Head of caudate nucleus (tissue), 42 donors: ENCODE data around the gene NGEF.

ENCODE experiments used
- DNase-seq, 42 donors: peaks; one replicate each; pipeline versions ENCODE4 v3.0.0 to v3.0.0-alpha.2; 2020 to 2021; ENCODE audit warnings: mixed read lengths in 7 of 42
- intact Hi-C: fragments of 100-400 bp; cut with DNase I; formaldehyde crosslinking; loops from one replicate; pipeline ENCODE4 v1.15.0; 2022

NGEF gene

DNA sequence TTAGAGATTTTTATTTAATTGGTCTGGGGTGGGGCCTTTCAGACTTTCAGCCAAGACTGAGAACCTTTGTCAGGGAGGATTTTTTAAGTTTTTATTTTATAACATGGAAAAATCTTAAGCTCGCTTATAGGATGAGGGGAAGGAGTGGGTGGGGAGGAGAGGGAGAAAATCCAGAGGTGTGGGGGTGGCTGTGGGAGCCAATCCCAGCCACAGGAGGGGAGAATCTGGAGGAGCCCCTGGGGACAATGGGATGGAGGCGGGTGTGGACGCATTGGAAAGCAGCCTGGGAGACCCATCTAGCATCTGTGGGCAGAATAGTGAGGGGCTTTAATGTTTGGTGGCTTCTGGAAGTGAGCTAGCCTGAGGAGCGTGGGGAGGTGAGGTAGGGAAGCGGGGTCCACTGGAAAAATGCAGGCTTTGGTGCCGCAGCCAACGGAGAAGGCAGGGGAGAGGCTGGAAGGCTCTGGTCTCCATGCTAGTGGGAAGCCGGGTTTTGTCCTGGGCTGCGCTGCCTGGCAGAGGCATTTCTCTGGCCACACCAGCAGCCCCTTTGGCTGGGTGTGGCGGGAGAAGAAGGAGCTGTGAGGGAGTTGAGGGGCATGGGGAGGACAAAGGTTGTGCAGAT, 35.6 kb upstream of the NGEF start:
- DNase-seq: peak in 7 of 42 donors; percentile 24 to 52 (median 42)
- intact Hi-C loops: no loop called here

- intact Hi-C loops: no loop called here
- DNase-seq: peak in 17 of 42 donors; percentile 24 to 76 (median 44)
These were observed 34.6 kb upstream of the NGEF start for GRCh38 chr2:233047667-233048066.

DNA sequence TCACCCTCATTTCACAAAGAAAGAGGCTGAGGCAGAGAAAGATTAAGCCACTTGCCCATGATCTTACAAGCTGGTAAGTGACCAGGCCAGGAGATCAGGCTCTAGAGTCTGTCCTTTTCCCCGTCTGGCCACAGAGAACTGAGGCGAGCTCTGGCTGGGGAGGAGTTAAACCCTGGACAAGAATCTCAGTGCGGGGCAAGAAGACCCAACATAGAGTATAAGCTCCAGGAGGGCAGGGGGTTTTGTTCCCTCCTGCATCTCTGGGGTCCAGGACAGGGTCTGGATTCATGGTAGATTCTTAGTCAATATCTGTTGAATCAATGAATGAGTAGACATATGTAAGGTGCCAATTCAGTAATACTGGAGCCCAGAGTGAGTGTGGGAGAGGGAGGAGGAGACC, 34.1 kb upstream of the NGEF start:
- peak in 1 of 42 donors; percentile 7 for DNase-seq
- intact Hi-C loops: no loop called here

DNA sequence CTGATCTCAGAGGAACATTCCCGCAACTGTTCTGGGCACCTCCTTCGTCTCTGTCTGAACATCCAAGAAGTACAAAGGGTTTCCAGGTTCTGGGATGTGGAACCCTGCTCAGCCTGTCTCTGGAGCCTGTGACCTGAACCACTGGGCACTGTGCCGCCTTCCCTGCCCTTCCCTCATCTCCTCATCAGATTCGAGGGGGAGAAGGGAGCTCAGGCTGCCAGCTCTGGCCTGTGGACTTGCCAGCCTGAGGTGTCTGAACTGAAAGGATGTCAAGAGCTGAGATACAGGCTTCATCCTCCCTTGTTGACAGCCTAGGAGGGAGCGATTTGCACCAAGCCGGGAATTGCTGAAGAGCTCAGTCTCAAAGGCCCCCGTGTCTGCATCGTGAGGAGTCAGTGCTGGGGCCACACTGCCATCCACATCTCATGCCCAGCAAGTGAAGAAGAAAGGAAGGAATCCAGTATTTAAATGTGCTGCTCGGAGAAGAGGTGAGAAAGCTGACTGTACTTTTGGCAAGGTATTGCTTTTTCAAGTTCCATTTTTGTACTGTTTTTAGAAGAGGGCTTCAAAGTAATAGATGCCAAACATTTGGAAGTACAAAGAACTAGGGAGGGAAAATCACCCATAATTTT, 32.0 kb upstream of the NGEF start:
- DNase-seq: no peak
- intact Hi-C loops: no loop called here

DNA sequence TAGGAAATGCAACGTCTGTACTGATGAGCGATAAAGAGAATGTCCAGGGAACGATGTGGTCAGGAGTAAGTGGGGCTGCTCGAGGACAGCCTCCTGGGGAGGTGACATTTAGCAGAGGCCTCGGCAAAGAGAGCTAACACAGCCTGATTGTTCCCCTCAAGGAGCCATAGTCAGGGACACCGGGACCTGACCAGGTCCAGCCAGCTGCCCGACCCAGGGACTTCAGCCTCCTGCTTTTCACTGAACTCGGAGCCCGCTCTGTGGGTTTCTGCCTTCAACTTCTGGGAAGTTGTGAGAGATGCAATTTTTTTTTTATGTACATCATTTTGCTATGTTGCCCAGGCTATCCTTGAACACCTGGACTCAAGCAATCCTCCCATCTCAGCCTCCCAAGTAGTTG, 29.5 kb upstream of the NGEF start:
- peak in 1 of 42 donors; percentile 6 for DNase-seq

DNA sequence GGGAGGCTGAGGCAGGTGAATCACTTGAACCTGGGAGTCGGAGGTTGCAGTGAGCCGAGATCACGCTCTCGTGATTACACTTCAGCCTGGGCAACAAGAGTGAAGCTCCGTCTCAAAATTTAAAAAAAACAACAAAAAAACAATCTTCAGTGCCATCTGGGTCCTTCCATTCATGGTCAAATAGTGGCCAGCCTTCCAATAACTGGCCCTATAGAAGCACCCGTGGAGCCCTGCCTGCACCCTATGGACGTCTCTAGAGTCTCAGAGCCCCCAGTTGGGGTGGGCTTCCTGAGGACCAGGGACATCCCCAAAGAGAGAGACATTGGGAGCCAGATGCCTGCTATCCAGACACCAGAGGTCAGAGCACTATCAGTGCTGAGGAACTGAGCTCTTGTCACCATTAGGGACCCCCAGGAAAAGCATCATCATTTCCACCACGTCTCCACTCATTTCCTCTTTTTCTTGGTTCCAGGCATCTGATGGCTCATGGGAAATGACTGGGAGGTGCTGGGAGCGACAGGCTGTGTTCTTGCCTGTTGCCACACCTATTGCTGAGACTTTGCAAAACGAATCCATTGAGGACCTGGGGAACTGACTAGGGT, 28.8 kb upstream of the NGEF start:
- intact Hi-C loops: no loop called here
- DNase-seq: peak in 1 of 42 donors; percentile 29

More for the DNA sequence above, 29.5 kb upstream of the NGEF start:
- intact Hi-C loops: no loop called here

DNA sequence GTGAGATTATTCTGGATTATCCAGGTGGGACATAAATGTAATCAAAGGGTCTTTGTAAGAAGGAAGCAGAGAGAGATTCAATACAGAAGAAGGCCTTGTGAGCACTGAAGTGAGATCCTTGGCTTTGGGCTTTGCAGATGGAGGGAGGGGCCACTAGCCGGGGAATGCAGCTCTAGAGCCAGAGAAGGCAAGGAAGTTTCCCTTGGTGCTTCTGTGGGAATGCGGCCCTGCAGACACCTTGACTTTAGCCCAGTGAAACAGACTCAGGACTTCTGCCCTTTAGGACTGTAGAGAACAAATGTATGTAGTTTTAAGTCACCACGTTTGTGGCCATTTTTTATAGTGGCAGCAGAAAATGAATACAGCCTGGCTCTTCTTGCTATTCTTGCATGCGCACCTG, 27.5 kb upstream of the NGEF start:
- DNase-seq: peak in 1 of 42 donors; percentile 12
- intact Hi-C loops: no loop called here

DNA sequence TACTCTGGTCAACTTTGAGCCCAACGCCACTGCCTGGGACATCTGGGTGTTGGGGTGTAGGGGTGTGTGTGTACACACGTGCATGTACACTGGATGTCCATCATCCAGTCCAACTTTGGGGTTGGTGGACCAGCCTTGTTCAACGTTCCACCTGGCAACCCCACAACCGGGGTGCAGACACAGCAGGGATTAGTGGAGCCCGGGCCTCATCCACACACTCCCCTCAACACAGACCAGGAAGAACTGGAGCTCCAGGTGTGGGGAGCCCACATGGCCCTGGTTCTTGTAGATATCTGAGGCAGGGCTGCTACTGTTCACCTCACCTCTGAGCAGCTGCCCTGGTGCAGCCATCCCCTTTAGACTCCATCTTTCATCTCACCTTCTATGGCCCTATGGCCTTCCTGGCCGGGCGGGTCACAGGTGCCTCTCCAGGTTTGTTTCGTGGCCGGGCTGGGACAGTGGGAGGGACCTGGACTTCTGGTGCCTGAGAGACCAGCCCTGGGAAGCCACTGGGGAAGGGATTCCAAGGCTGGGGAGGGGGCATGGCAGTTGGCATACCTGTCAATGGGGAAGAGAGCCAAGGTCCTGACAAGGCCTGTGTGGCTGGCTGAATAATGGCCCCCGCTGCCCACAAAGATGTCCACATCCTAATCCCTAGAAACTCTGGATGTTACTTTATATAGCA, 26.9 kb upstream of the NGEF start:
- intact Hi-C loops: no loop called here
- peak in 2 of 42 donors; percentile 19 to 24 for DNase-seq

- intact Hi-C loops: no loop called here
- DNase-seq: no peak
These were observed 26.3 kb upstream of the NGEF start for GRCh38 chr2:233039212-233039845.

GRCh38 chr2:233037078-233037477, 24.0 kb upstream of the NGEF start:
- DNase-seq: no peak
- intact Hi-C loops: no loop called here

DNA sequence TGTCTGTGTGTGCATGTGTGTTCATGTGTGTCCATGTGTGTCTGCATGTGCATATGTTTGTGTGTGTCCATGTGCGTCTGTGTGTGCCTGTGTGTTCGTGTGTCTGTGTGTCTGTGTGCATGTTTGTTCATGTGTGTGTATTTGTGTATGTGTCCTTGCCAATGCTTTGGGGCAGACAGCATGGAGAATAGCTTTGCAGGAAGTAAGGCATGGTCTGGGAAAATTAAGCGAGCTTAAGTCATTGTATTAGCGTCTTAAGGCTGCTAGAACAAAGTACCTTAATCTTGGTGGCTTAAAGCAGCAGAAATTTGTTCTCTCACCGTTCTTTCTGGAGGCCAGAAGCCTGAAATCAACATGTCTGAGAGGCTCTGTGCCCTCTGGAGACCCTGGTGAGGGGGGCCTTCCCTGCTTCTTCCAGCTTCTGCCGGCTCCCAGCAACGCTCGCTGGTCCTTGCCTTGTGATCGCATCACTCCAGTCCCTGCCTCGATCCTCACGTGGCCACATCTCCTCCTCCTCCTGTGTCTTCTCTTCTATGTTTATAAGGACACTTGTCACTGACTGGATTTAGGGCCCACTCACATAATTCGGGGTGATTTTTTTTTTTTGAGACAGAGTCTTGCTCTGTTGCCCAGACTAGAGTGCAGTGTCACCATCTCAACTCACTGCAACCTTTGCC, 23.2 kb upstream of the NGEF start:
- intact Hi-C loops: no loop called here
- DNase-seq: no peak

- intact Hi-C loops: no loop called here
- DNase-seq: no peak
These were observed 22.5 kb upstream of the NGEF start for GRCh38 chr2:233035426-233036161.

DNA sequence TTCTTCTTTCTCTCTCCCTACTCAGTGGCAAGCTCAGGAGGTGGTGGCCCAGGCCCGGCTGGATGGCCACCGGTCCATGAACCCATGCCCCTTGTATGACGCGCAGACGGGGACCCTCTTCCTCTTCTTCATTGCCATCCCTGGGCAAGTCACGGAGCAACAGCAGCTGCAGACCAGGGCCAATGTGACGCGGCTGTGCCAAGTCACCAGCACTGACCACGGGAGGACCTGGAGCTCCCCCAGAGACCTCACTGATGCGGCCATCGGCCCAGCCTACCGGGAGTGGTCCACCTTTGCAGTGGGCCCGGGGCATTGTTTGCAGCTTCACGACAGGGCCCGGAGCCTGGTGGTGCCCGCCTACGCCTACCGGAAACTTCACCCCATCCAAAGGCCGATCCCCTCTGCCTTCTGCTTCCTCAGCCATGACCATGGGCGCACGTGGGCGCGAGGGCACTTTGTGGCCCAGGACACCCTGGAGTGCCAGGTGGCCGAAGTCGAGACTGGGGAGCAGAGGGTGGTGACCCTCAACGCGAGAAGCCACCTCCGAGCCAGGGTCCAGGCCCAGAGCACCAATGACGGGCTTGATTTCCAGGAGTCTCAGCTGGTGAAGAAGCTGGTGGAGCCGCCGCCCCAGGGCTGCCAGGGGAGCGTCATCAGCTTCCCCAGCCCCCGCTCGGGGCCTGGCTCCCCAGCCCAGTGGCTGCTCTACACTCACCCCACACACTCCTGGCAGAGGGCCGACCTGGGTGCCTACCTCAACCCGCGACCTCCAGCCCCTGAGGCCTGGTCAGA, 21.2 kb upstream of the NGEF start:
- intact Hi-C loops: no loop called here
- DNase-seq: no peak

- intact Hi-C loops: no loop called here
- DNase-seq: no peak
These were observed 20.6 kb upstream of the NGEF start for GRCh38 chr2:233033672-233034071.

- intact Hi-C loops: no loop called here
- DNase-seq: no peak
These were observed 19.7 kb upstream of the NGEF start, which contains the start of gene NEU2 for GRCh38 chr2:233032551-233033320. Gene NEU2 (plus strand): TSS chr2:233032672. CDS start chr2:233032672, 0 bp downstream.

DNA sequence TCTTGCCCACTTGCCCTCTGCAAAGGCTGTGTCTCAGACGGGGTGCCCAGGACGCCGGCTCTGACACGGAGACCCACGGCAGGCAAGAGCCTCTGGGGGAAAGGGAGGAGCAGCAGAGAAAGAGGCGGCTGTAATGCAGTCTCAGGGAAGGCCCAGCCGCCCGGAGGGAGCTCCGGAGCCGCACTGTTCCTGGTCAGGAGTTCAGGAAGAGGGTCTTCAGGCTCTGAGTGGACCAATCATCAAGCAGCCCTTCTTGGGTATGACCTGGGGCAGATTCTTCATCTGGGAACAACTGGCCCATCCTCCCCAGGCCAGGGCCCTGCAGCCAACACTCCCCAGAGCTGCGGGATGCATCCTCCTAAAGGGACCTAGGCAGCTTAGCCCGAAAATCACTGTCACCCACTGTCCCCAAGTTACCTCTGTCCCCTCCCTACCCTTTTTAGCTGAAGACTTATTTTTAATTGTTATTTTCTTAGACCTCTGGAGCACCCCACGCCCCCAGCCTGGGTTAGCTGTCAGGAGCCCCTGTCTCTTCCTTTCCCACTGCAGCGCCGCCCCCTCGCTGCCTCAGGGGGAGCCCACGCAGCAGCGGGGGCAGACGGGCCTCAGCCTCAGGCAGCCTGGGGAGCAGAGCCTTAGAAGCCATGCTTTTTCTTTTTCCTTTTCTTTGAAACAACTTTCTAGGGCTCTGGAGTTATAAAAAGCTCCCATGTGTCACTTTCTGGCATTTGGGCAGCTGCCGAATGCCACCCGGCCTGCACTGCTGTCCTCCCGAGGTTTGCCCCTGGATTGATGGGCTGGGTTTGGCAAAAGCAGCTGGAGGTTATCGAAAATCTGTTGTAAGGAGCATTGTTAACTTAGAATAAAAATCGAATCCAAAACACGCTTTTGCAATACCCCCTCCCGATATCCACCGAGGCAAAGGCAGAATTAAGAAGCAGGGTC, 18.8 kb upstream of the NGEF start:
- DNase-seq: peak in 40 of 42 donors; percentile 41 to 88 (median 71)
- intact Hi-C loops: no loop called here
